IMR-90 (cell line): Measurements from ENCODE around the gene LIN7C. TPM values are rescaled to one million over a fixed set of nuclear protein-coding genes. Genes with fewer than 3 reads are reported as not detected.

Experiments
- ATAC-seq: fragments of 200-7000 bp; cut with Tn5 transposase; 2 replicates; pipeline ENCODE4 v1.9.1; 2020; ENCODE audit warnings: low read depth, mild to moderate bottlenecking, moderate library complexity
- BruUV-seq: library from RNA; stranded (reverse); fragments of 400-500 nt; replicated peaks from 2 replicates; lab custom pipeline; 2021; lab: Mats Ljungman, UMichigan
- CTCF ChIA-PET: fragments of 300-600 bp; formaldehyde crosslinking; extraction: SDS; loops from one replicate; lab custom pipeline; 2021; ENCODE audit warnings: antibody characterized with exemption; lab: Yijun Ruan, JAX
- POLR2A ChIA-PET: fragments of 300-600 bp; sonication (Branson Sonifier 250); formaldehyde crosslinking; loops from one replicate; lab custom pipeline; 2022; ENCODE audit warnings: antibody characterized with exemption; ENCODE audit not compliant: unreplicated experiment; lab: Charles Lee
- DNase-seq: peaks from one replicate; pipeline ENCODE4 v3.0.0; 2013
- H2AFZ ChIP-seq: replicated peaks from 2 replicates; pipeline ENCODE3; 2013; ENCODE audit warnings: low read length, mild to moderate bottlenecking; ENCODE audit not compliant: poor library complexity
- H2AK5ac ChIP-seq: 2 replicates; pipeline ENCODE4 v1.6.1; 2013; ENCODE audit warnings: low read depth, low read length, inconsistent platforms
- H2AK9ac ChIP-seq: replicated peaks from 2 replicates; pipeline ENCODE3; 2013; ENCODE audit warnings: mild to moderate bottlenecking, low read depth, low read length, moderate library complexity; ENCODE audit not compliant: poor library complexity
- H2BK120ac ChIP-seq: 2 replicates; pipeline ENCODE4 v1.6.1; 2013; ENCODE audit warnings: low read depth, low read length, inconsistent platforms
- H2BK15ac ChIP-seq: 3 replicates; pipeline ENCODE4 v1.6.1; 2013; ENCODE audit warnings: low read depth, low read length, inconsistent platforms
- H2BK20ac ChIP-seq: 2 replicates; pipeline ENCODE4 v1.6.1; 2013; ENCODE audit warnings: low read depth, mild to moderate bottlenecking, inconsistent platforms, low read length, moderate library complexity
- H2BK5ac ChIP-seq: 2 replicates; pipeline ENCODE4 v1.6.1; 2013; ENCODE audit warnings: mild to moderate bottlenecking, low read depth, low read length, inconsistent platforms; ENCODE audit not compliant: poor library complexity, severe bottlenecking
- H3K14ac ChIP-seq: replicated peaks from 2 replicates; pipeline ENCODE4 v1.6.1; 2013; ENCODE audit warnings: low read depth, low read length, inconsistent platforms
- H3K18ac ChIP-seq: 2 replicates; pipeline ENCODE4 v1.6.1; 2013; ENCODE audit warnings: low read depth, low read length, control low read depth
- H3K23ac ChIP-seq: 2 replicates; pipeline ENCODE4 v1.6.1; 2013; ENCODE audit warnings: low read depth, low read length, inconsistent platforms
- H3K27ac ChIP-seq: 2 replicates; pipeline ENCODE4 v1.5.1; 2013; ENCODE audit warnings: mild to moderate bottlenecking, control low read depth, low read length; ENCODE audit not compliant: insufficient read depth
- H3K27me3 ChIP-seq: 2 replicates; pipeline ENCODE4 v1.6.1; 2013; ENCODE audit warnings: low read length; ENCODE audit not compliant: control insufficient read depth, insufficient read depth
- H3K36me3 ChIP-seq: 2 replicates; pipeline ENCODE4 v1.6.1; 2013; ENCODE audit warnings: low read length, mixed read lengths; ENCODE audit not compliant: control insufficient read depth, insufficient read depth
- H3K4ac ChIP-seq: 2 replicates; pipeline ENCODE4 v1.6.1; 2013; ENCODE audit warnings: low read depth, low read length, inconsistent platforms
- H3K4me1 ChIP-seq: 2 replicates; pipeline ENCODE4 v1.6.1; 2013; ENCODE audit warnings: low read length, mixed read lengths; ENCODE audit not compliant: control insufficient read depth, insufficient read depth
- H3K4me2 ChIP-seq: 2 replicates; pipeline ENCODE4 v1.6.1; 2013; ENCODE audit warnings: low read depth, mild to moderate bottlenecking, control low read depth, low read length, moderate library complexity
- H3K4me3 ChIP-seq: 2 replicates; pipeline ENCODE4 v1.5.1; 2013; ENCODE audit warnings: low read depth, mild to moderate bottlenecking, control low read depth, low read length, moderate library complexity; ENCODE audit not compliant: insufficient read depth
- H3K56ac ChIP-seq: 2 replicates; pipeline ENCODE4 v1.6.1; 2013; ENCODE audit warnings: low read length, inconsistent platforms; ENCODE audit not compliant: insufficient read depth; ENCODE audit errors: extremely low read depth
- H3K79me1 ChIP-seq, 2 experiments: 2 replicates each; pipeline ENCODE4 v1.6.1; 2013; ENCODE audit warnings: low read length in 2 of 2, inconsistent platforms in 1 of 2, low read depth in 1 of 2
- H3K9ac ChIP-seq: 2 replicates; pipeline ENCODE4 v1.6.1; 2013; ENCODE audit warnings: low read depth, low read length, control low read depth
- H3K9me1 ChIP-seq: 2 replicates; pipeline ENCODE4 v1.6.1; 2013; ENCODE audit warnings: low read length, inconsistent platforms; ENCODE audit not compliant: insufficient read depth
- H3K9me3 ChIP-seq: 2 replicates; pipeline ENCODE4 v1.6.1; 2013; ENCODE audit warnings: low read length; ENCODE audit not compliant: control insufficient read depth, insufficient read depth
- H4K20me1 ChIP-seq: 2 replicates; pipeline ENCODE4 v1.6.1; 2013; ENCODE audit warnings: low read length, inconsistent platforms; ENCODE audit not compliant: insufficient read depth
- H4K5ac ChIP-seq: 2 replicates; pipeline ENCODE4 v1.6.1; 2013; ENCODE audit warnings: mild to moderate bottlenecking, low read depth, low read length, control low read depth
- H4K8ac ChIP-seq, 2 experiments: 2 replicates each; pipeline ENCODE4 v1.6.1; 2013; ENCODE audit warnings: low read depth in 2 of 2, low read length in 2 of 2, control low read depth in 1 of 2, inconsistent platforms in 1 of 2
- H4K91ac ChIP-seq: 2 replicates; pipeline ENCODE4 v1.6.1; 2013; ENCODE audit warnings: low read depth, low read length, inconsistent platforms; ENCODE audit not compliant: insufficient read depth
- BHLHE40 ChIP-seq: fragments of 150-350 bp; IDR thresholded peaks from 2 replicates; pipeline ENCODE4 v1.6.1; 2016; ENCODE audit warnings: mild to moderate bottlenecking, low read depth, low read length
- FOS ChIP-seq: fragments of 150-350 bp; IDR thresholded peaks from 2 replicates; pipeline ENCODE4 v1.6.1; 2016; ENCODE audit warnings: low read depth, low read length
- MAFK ChIP-seq: IDR thresholded peaks from 2 replicates; pipeline ENCODE4 v1.6.1; 2012; ENCODE audit warnings: low read depth, low read length, improper control_type of control experiment
- POLR2A ChIP-seq: IDR thresholded peaks from 2 replicates; pipeline ENCODE4 v1.6.1; 2012; ENCODE audit warnings: mild to moderate bottlenecking, low read depth, low read length
- RCOR1 ChIP-seq: IDR thresholded peaks from 2 replicates; pipeline ENCODE4 v1.6.1; 2012; ENCODE audit warnings: mild to moderate bottlenecking, low read length, improper control_type of control experiment; ENCODE audit not compliant: insufficient replicate concordance
- RFX5 ChIP-seq: IDR thresholded peaks from 2 replicates; pipeline ENCODE4 v1.8.0; 2012; ENCODE audit warnings: low read depth, mild to moderate bottlenecking, low read length, moderate library complexity
- dilution Hi-C: fragments of 300-500 bp; cut with HindIII; formaldehyde crosslinking; loops from one replicate; pipeline ENCODE4 v1.14.3; 2018; ENCODE audit warnings: low sequenced_read_pairs; ENCODE audit not compliant: unreplicated experiment
- in situ Hi-C: fragments of 300-500 bp; cut with MboI; formaldehyde crosslinking; loops from 3 replicates; pipeline ENCODE4 v1.14.3; 2019; ENCODE audit warnings: low sequenced_read_pairs, inconsistent platforms, mixed read lengths
- intact Hi-C: fragments of 100-400 bp; cut with micrococcal nuclease; formaldehyde crosslinking; loops from 2 replicates; pipeline ENCODE4 v1.10.0; 2022
- polyA plus RNA-seq, 3 experiments: library from polyadenylated mRNA; depleted of rRNA; stranded (reverse); fragments of >200 nt; gene quantifications; 2 replicates each; pipeline ENCODE4 v1.2.3, GENCODE V29; 2012; ENCODE audit warnings: low replicate concordance in 1 of 3
- total RNA-seq: library from RNA; depleted of rRNA; stranded (reverse); fragments of >200 nt; gene quantifications from 2 replicates; pipeline ENCODE4 v1.2.3, GENCODE V29; 2012
- TF ChIP-seq, protein P1 (sequence below): conservative IDR thresholded peaks from 2 replicates; pipeline ENCODE4 v1.5.1; 2012; ENCODE audit warnings: mild to moderate bottlenecking, low read depth, low read length, improper control_type of control experiment
- TF ChIP-seq, protein P2 (sequence below): fragments of 150-350 bp; IDR thresholded peaks from 2 replicates; pipeline ENCODE4 v1.6.1; 2017; ENCODE audit warnings: mild to moderate bottlenecking, antibody characterized with exemption, low read length, low read depth

LIN7C gene
- total and polyA plus RNA-seq, 2 of the 4 experiments (the other 2 are of a cell fraction): 12.2 to 25.5 TPM

DNA sequence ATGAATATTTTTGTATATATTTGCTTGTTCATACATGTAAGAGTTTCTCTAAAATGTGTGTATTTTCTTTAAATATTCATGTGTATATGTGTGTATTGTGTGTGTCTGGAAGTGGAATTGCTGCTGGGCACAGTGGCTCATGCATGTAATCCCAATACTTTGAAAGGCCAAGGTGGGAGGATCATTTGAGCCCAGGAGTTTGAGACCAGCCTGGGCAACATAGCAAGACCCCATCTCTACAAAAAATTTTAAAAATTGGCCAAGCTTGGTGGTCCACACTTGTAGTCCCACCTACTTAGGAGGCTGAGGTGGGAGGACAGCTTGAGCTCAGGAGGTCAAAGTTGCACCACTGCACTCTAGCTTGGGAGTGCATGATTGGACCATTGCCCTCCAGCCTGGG is 29.3 kb downstream of the LIN7C start:
- Histone ChIP-seq H4K5ac (no peak overlapping the region), H3K27ac (no peak overlapping the region), H3K14ac (no peak overlapping the region), H3K27me3 (no peaks in the 10 kb centered on the region), H3K9ac (no peak overlapping the region), H3K23ac (no peak overlapping the region), H3K4me1 (no peaks in the 10 kb centered on the region), H4K8ac (no peak overlapping the region), H3K9me1 (no peaks in the 10 kb centered on the region; the same call in 1 of the 2 replicates), H3K36me3 (no peaks in the 10 kb centered on the region), H2BK120ac (no peak overlapping the region), H3K4ac (no peak overlapping the region), H2BK15ac (no peak overlapping the region), H3K4me3 (no peak overlapping the region), H4K91ac (no peak overlapping the region), H3K9me3 (no peaks in the 10 kb centered on the region), H3K56ac (no peak overlapping the region), H2AK9ac (no peak overlapping the region), H2BK5ac (no peak overlapping the region), H2AFZ (no peak overlapping the region), H2BK20ac (no peak overlapping the region), H2AK5ac (no peak overlapping the region), H3K79me1 (no peaks in the 10 kb centered on the region), H4K20me1 (no peaks in the 10 kb centered on the region), H3K4me2 (no peak overlapping the region), H3K18ac (no peak overlapping the region)
- intact Hi-C loops (no loop called here), in situ Hi-C loops (loop anchor here (5.0 to 25.0 kb wide), 2 partner anchors 290 to 715 kb away; no protein-coding TSS in a partner anchor), dilution Hi-C loops (loop anchor here (25.0 kb wide), 1 partner anchor 290 kb away; no protein-coding TSS in a partner anchor)
- no TSS peak for BruUV-seq
- TF ChIP-seq BHLHE40 (no peak), POLR2A (no peak), MAFK (no peak), RFX5 (no peak), RCOR1 (no peak), FOS (no peak)
- TF ChIP-seq, protein P1, sequence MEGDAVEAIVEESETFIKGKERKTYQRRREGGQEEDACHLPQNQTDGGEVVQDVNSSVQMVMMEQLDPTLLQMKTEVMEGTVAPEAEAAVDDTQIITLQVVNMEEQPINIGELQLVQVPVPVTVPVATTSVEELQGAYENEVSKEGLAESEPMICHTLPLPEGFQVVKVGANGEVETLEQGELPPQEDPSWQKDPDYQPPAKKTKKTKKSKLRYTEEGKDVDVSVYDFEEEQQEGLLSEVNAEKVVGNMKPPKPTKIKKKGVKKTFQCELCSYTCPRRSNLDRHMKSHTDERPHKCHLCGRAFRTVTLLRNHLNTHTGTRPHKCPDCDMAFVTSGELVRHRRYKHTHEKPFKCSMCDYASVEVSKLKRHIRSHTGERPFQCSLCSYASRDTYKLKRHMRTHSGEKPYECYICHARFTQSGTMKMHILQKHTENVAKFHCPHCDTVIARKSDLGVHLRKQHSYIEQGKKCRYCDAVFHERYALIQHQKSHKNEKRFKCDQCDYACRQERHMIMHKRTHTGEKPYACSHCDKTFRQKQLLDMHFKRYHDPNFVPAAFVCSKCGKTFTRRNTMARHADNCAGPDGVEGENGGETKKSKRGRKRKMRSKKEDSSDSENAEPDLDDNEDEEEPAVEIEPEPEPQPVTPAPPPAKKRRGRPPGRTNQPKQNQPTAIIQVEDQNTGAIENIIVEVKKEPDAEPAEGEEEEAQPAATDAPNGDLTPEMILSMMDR: no peak
- TF ChIP-seq, protein P2, sequence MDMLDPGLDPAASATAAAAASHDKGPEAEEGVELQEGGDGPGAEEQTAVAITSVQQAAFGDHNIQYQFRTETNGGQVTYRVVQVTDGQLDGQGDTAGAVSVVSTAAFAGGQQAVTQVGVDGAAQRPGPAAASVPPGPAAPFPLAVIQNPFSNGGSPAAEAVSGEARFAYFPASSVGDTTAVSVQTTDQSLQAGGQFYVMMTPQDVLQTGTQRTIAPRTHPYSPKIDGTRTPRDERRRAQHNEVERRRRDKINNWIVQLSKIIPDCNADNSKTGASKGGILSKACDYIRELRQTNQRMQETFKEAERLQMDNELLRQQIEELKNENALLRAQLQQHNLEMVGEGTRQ: no peak
- CTCF ChIA-PET: interaction anchor here (0.6 kb wide), 2 partner anchors 13 to 166 kb away, joined by 7 read pairs; no protein-coding TSS in a partner anchor
- POLR2A ChIA-PET: interaction anchor here (0.6 kb wide), 1 partner anchor 292 kb away, joined by 9 read pairs; no protein-coding TSS in a partner anchor
- DNase-seq (no peak), ATAC-seq (no peak)
